IPS-15b (cell line): ENCODE data around the gene RRP12.
A peak's percentile ranks its signal among the peaks of the same experiment; 100 is the strongest.

ENCODE experiments used
- H3K27me3 ChIP-seq: one replicate; pipeline ENCODE4 v1.6.1; 2013; ENCODE audit warnings: low read length; ENCODE audit not compliant: control insufficient read depth, insufficient read depth
- H3K36me3 ChIP-seq: one replicate; pipeline ENCODE4 v1.6.1; 2013; ENCODE audit warnings: low read length; ENCODE audit not compliant: control insufficient read depth, insufficient read depth
- H3K4me1 ChIP-seq: one replicate; pipeline ENCODE4 v1.6.1; 2013; ENCODE audit warnings: mild to moderate bottlenecking, low read length; ENCODE audit not compliant: control insufficient read depth, insufficient read depth
- H3K4me3 ChIP-seq: one replicate; pipeline ENCODE4 v1.5.1; 2013; ENCODE audit warnings: low read depth, low read length
- H3K9ac ChIP-seq: one replicate; pipeline ENCODE4 v1.6.1; 2013; ENCODE audit warnings: low read depth, mild to moderate bottlenecking, low read length
- H3K9me3 ChIP-seq: one replicate; pipeline ENCODE4 v1.6.1; 2013; ENCODE audit warnings: mild to moderate bottlenecking, low read length; ENCODE audit not compliant: control insufficient read depth, insufficient read depth

Gene RRP12

DNA sequence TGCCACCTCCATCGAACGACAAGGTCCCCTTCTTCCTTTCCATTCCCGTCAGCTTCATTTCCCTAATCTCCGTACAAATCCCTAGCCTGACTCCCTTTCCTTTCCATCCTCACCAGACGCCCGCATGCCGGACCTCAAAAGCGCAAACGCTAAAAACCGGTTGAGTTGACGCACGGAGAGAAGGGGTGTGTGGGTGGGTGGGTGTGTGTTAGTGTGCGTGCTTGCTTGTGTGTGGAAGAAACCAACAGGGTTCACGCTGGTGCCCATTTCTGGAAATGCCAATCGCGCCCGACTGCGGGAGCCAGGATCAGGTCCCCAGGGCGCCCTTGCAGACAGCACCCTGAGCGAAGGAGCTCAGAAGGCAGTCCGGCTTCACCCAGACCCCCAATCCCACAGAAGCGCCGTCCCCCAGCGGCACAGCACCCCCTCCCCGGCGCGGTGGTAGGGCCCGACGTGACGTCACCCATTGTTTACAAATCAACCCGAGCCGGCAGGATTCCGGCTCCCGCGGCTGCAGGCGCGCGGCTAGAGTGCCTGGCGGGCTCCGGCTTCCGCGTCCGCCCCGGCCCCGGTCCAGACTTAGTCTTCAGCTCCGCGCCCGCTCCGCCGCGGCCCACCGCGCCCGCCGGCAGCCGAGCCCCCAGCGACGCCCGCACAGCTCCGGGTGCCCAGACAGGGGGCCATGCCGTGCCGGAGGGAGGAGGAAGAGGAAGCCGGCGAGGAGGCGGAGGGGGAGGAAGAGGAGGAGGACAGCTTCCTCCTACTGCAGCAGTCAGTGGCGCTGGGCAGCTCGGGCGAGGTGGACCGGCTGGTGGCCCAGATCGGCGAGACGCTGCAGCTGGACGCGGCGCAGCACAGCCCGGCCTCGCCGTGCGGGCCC lies 82.1 kb downstream of the RRP12 start, which contains the start of gene FRAT1:
TSS of gene FRAT1 (plus strand) at position 500 of the 880 bp plus-strand sequence. CDS start at position 683, 183 bp downstream.
- Histone ChIP-seq H3K4me1 (peaks cover 7% of the 10 kb centered on the region), H3K4me3 (peak within 1 kb of the TSS; percentile 85), H3K36me3 (no peaks in the 10 kb centered on the region), H3K9ac (peak within 1 kb of the TSS; percentile 99), H3K27me3 (peaks cover 22% of the 10 kb centered on the region), H3K9me3 (no peaks in the 10 kb centered on the region)

- Histone ChIP-seq H3K4me1 (no peaks in the 10 kb centered on the region), H3K9me3 (no peaks in the 10 kb centered on the region), H3K4me3 (no peak overlapping the region), H3K27me3 (no peaks in the 10 kb centered on the region), H3K36me3 (no peaks in the 10 kb centered on the region), H3K9ac (no peak overlapping the region)
Measured at GRCh38 chr10:97314671-97315070, 86.5 kb downstream of the RRP12 start.

- Histone ChIP-seq H3K9ac (no peak overlapping the region), H3K27me3 (no peaks in the 10 kb centered on the region), H3K36me3 (no peaks in the 10 kb centered on the region), H3K4me1 (no peaks in the 10 kb centered on the region), H3K9me3 (no peaks in the 10 kb centered on the region), H3K4me3 (no peak overlapping the region)
Measured at GRCh38 chr10:97312897-97313296, 88.2 kb downstream of the RRP12 start.

DNA sequence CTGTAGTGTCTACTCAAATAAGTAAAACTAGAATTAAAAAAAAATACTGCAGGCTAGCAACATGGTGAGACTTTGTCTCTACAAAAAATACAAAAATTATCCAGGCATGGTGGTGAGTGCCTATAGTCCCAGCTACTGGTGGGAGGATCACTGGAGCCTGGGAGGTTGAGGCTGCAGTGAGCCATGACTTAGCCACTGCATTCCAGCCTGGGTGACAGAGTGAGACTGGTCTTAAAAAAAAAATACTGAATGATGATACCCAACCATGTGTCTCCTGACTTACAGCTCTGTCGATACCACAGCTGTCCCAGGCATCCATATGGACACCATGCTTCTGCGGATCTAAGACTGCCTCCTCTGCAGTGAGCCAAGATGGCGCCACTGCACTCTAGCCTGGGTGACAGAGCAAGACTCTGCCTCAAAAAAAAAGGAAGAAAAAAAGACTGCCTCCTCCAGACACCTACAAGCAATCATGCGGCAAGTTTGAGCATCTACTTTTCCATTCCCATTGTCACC lies 90.0 kb downstream of the RRP12 start:
- no peak overlapping the region for H3K9ac ChIP-seq
- peaks cover 2% of the 10 kb centered on the region for H3K27me3 ChIP-seq
- no peaks in the 10 kb centered on the region for H3K9me3 ChIP-seq
- H3K4me3 ChIP-seq: no peak overlapping the region
- H3K36me3 ChIP-seq: no peaks in the 10 kb centered on the region
- no peaks in the 10 kb centered on the region for H3K4me1 ChIP-seq

- no peaks in the 10 kb centered on the region for H3K4me1 ChIP-seq
- H3K9me3 ChIP-seq: no peaks in the 10 kb centered on the region
- no peak overlapping the region for H3K9ac ChIP-seq
- no peaks in the 10 kb centered on the region for H3K36me3 ChIP-seq
- H3K4me3 ChIP-seq: no peak overlapping the region
- H3K27me3 ChIP-seq: peaks cover 2% of the 10 kb centered on the region
Measured at GRCh38 chr10:97307866-97308780, 93.0 kb downstream of the RRP12 start.

DNA sequence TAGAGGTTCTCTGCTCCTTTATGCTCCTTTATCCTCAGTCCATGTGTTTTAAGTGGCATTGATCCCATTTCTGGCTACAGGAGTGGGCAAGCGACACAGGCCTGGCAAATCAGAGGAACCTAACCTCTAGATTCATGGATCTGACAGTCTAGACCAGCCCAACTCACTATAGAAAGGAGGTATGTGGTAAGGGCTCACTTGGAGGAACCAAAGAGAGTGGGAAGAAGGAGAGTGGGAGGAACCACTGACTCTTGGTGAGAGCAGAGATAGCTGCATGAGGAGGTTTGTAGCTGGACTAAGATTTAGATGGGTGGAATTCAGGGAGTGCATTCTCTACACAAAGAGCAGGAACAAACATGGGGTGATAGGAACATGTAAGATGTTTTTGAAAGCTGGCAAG lies 93.7 kb downstream of the RRP12 start:
- no peak overlapping the region for H3K4me3 ChIP-seq
- H3K9me3 ChIP-seq: no peaks in the 10 kb centered on the region
- H3K36me3 ChIP-seq: no peaks in the 10 kb centered on the region
- no peak overlapping the region for H3K9ac ChIP-seq
- no peaks in the 10 kb centered on the region for H3K4me1 ChIP-seq
- H3K27me3 ChIP-seq: peaks cover 2% of the 10 kb centered on the region
